K562 (cell line): ENCODE data around the gene CNOT6. TPM values are rescaled to one million over a fixed set of nuclear protein-coding genes. Genes with fewer than 3 reads are reported as not detected.
"Not testable (repeated sequence)": the region's sequence is repeated elsewhere in the genome, so short reads cannot be mapped to it uniquely, and the experiment has no call there.

ENCODE experiments used
- ATAC-seq: fragments of 200-7000 bp; cut with Tn5 transposase; 3 replicates; pipeline ENCODE4 v1.9.1; 2020; ENCODE audit warnings: moderate library complexity
- BruUV-seq: library from RNA; stranded (reverse); fragments of 400-500 nt; replicated peaks from 2 replicates; lab custom pipeline; 2021; lab: Mats Ljungman, UMichigan
- CTCF ChIA-PET: fragments of 300-600 bp; formaldehyde crosslinking; extraction: SDS; loops from one replicate; lab custom pipeline; 2021; ENCODE audit warnings: low intra/inter-chr PET ratio; lab: Yijun Ruan, JAX
- POLR2A ChIA-PET: fragments of 300-600, 350-650 bp; sonication (Branson Sonifier 250); formaldehyde crosslinking; extraction: SDS; loops from one replicate; lab custom pipeline; 2021; ENCODE audit warnings: antibody characterized with exemption, inconsistent platforms; lab: Yijun Ruan, JAX
- DNase-seq, 4 experiments: peaks; one replicate each; pipeline versions ENCODE4 v3.0.0 to v3.0.0-alpha.2; 2011 to 2018; ENCODE audit warnings: low spot score in 3 of 4, mixed read lengths in 3 of 4; ENCODE audit errors: extremely low read depth in 1 of 4
- FAIRE-seq: peaks from 2 replicates; lab custom pipeline; 2011; peaks lifted over from hg19 to GRCh38; lab: Jason Lieb, UNC
- H2AFZ ChIP-seq: 2 replicates; pipeline ENCODE4 v1.6.0; 2011; ENCODE audit warnings: low read depth, low read length, control low read depth, inconsistent platforms
- H3K27ac ChIP-seq: fragments of 200-600 bp; 3 replicates; pipeline ENCODE4 v1.8.0; 2011; ENCODE audit warnings: low read depth, mild to moderate bottlenecking, control low read depth, inconsistent platforms, low read length, moderate library complexity, mixed read lengths; ENCODE audit errors: extremely low read depth
- H3K27me3 ChIP-seq, 2 experiments: fragments of 300-600 bp in 1 of 2; 2 replicates in 1 of 2; 3 replicates in 1 of 2; pipeline versions ENCODE4 v1.6.0 to v1.8.0; 2011; ENCODE audit warnings: inconsistent platforms in 2 of 2, low read length in 2 of 2, mild to moderate bottlenecking in 1 of 2, mixed read lengths in 1 of 2, moderate library complexity in 1 of 2; ENCODE audit not compliant: control insufficient read depth in 2 of 2, insufficient read depth in 2 of 2
- H3K36me3 ChIP-seq: fragments of 300-600 bp; 3 replicates; pipeline ENCODE4 v1.8.0; 2011; ENCODE audit warnings: mild to moderate bottlenecking, low read length, inconsistent platforms; ENCODE audit not compliant: control insufficient read depth, insufficient read depth
- H3K4me1 ChIP-seq, 2 experiments: fragments of 200-600 bp in 1 of 2; replicated peaks in 1 of 2; 2 replicates in 1 of 2; 3 replicates in 1 of 2; pipeline versions ENCODE4 v1.5.1 to v1.8.0; 2011; ENCODE audit warnings: inconsistent platforms in 2 of 2, low read length in 2 of 2, mild to moderate bottlenecking in 1 of 2, mixed read lengths in 1 of 2, moderate library complexity in 1 of 2; ENCODE audit not compliant: control insufficient read depth in 2 of 2, insufficient read depth in 2 of 2
- H3K4me2 ChIP-seq: 2 replicates; pipeline ENCODE4 v1.6.1; 2011; ENCODE audit warnings: low read length, control low read depth, inconsistent platforms, mixed read lengths; ENCODE audit not compliant: insufficient read depth
- H3K4me3 ChIP-seq: fragments of 200-600 bp; sonication (generic), shearing (Covaris generic); 2 replicates; pipeline ENCODE4 v1.5.1; 2016; ENCODE audit warnings: control low read depth, inconsistent platforms
- H3K79me2 ChIP-seq: fragments of 200-600 bp; 3 replicates; pipeline ENCODE4 v1.8.0; 2011; ENCODE audit warnings: low read length, inconsistent platforms; ENCODE audit not compliant: control insufficient read depth, insufficient read depth
- H3K9ac ChIP-seq, 2 experiments: 2 replicates each; pipeline versions ENCODE4 v1.6.0 to v1.6.1; 2011; ENCODE audit warnings: low read depth in 2 of 2, low read length in 2 of 2, control low read depth in 1 of 2, inconsistent platforms in 1 of 2, mild to moderate bottlenecking in 1 of 2, mixed read lengths in 1 of 2; ENCODE audit not compliant: insufficient read depth in 1 of 2
- H3K9me1 ChIP-seq: one replicate; pipeline ENCODE4 v1.6.0; 2011; ENCODE audit warnings: inconsistent platforms, mild to moderate bottlenecking, low read length, moderate library complexity; ENCODE audit not compliant: control insufficient read depth, insufficient read depth
- H3K9me3 ChIP-seq: replicated peaks from 2 replicates; pipeline ENCODE4 v1.5.1; 2011; ENCODE audit warnings: low read depth, low read length, inconsistent platforms; ENCODE audit not compliant: control insufficient read depth, insufficient read depth
- H4K20me1 ChIP-seq: replicated peaks from 2 replicates; pipeline ENCODE4 v1.6.1; 2011; ENCODE audit warnings: low read length, inconsistent platforms, mixed read lengths; ENCODE audit not compliant: control insufficient read depth, insufficient read depth
- GABPB1 ChIP-seq: sonication (generic); formaldehyde crosslinking; IDR thresholded peaks from 2 replicates; pipeline ENCODE4 v1.8.0; 2022; ENCODE audit warnings: mild to moderate bottlenecking, missing genetic modification reagents
- RCOR1 ChIP-seq, 2 experiments: IDR thresholded peaks; 2 replicates each; pipeline ENCODE4 v1.6.1; 2012; ENCODE audit warnings: low read depth in 2 of 2, low read length in 2 of 2, borderline replicate concordance in 1 of 2, improper control_type of control experiment in 1 of 2
- ZNF384 ChIP-seq: IDR thresholded peaks from 2 replicates; pipeline ENCODE4 v1.6.1; 2012; ENCODE audit warnings: low read depth, low read length, improper control_type of control experiment
- WGBS: fragments of 100-300 bp; shearing (Covaris generic); methylation state at CpG from one replicate; pipeline ENCODE4 v1.1.6; 2016; ENCODE audit warnings: low coverage, mixed read lengths; ENCODE audit not compliant: insufficient coverage; ENCODE audit errors: missing lambda C conversion rate; 5-methylcytosine and 5-hydroxymethylcytosine counted together
- in situ Hi-C: fragments of 300-500 bp; cut with MboI; formaldehyde crosslinking; loops from 4 replicates; pipeline ENCODE4 v1.15.0; 2018; ENCODE audit warnings: inconsistent platforms, mixed read lengths
- intact Hi-C: fragments of 100-400 bp; cut with micrococcal nuclease; formaldehyde crosslinking; loops from 2 replicates; pipeline ENCODE4 v1.14.2; 2022
- polyA plus RNA-seq, 8 experiments: library from polyadenylated mRNA; depleted of rRNA in 4 of 8; stranded (reverse) in 5 of 8; unstranded in 3 of 8; fragments of >200 nt; fragmentation: Nextera tagmentation in 2 of 8; fragmentation: Illumina TruSeq in 1 of 8; extraction: Ambion mirVana in 2 of 8; extraction: Trizol in 1 of 8; gene quantifications; 2 replicates each; pipeline versions ENCODE4 v1.2.1 to v1.2.3, GENCODE V29; 2011 to 2014; ENCODE audit warnings: inconsistent platforms in 1 of 8, missing spikeins in 1 of 8
- total RNA-seq, 7 experiments: library from RNA; depleted of rRNA in 6 of 7; stranded (reverse); fragments of >200 nt in 6 of 7; fragmentation: Illumina TruSeq in 2 of 7; extraction: Trizol in 2 of 7; gene quantifications; 2 replicates each; pipeline versions ENCODE4 v1.2.1 to v1.2.3, GENCODE V29; 2011 to 2021; ENCODE audit warnings: low replicate concordance in 1 of 7

The CNOT6 gene
- total and polyA plus RNA-seq, 9 of the 15 experiments (the other 6 are each of a cell fraction or from before 2014, with no cell fraction given): 4.9 to 32.4 (median 14.0) TPM

- Histone ChIP-seq H3K4me2 (no peak overlapping the region), H3K27me3 (no peaks in the 10 kb centered on the region), H3K4me3 (no peak overlapping the region), H2AFZ (no peak overlapping the region), H3K36me3 (peaks cover 12% of the 10 kb centered on the region; the same call in 1 of the 3 replicates), H3K9me3 (no peaks in the 10 kb centered on the region), H3K27ac (no peak overlapping the region), H3K79me2 (peaks cover 83% of the 10 kb centered on the region), H3K4me1 (peaks cover 0 to 3% of the 10 kb centered on the region in 2 experiments; a peak in 1 of 5 replicates), H3K9me1 (peaks cover 5% of the 10 kb centered on the region), H3K9ac (no peak overlapping the region), H4K20me1 (peaks cover 15% of the 10 kb centered on the region)
- 94% methylated on average over 3 of the region's 3 CpGs for WGBS
- in situ Hi-C loops: no loop called here
- CTCF ChIA-PET: no interaction called here
- no TSS peak for BruUV-seq
- POLR2A ChIA-PET: interaction anchor here (1.0 kb wide), 1 partner anchor 29 kb away, joined by 3 read pairs; no protein-coding TSS in a partner anchor
- peak; percentile 39; the same call in 2 of the 3 replicates for ATAC-seq
- FAIRE-seq: no peak
- TF ChIP-seq RCOR1 (IDR thresholded peaks at IDR 0.05; ENCODE audit: borderline replicate concordance in 1 of 2, low read depth in 2 of 2, low read length in 2 of 2) (no peak), ZNF384 (no peak), GABPB1 (no peak)
- DNase-seq: no peak
- intact Hi-C loops: no loop called here
Observed at GRCh38 chr5:180515294-180515693, 21.1 kb downstream of the CNOT6 start.

DNA sequence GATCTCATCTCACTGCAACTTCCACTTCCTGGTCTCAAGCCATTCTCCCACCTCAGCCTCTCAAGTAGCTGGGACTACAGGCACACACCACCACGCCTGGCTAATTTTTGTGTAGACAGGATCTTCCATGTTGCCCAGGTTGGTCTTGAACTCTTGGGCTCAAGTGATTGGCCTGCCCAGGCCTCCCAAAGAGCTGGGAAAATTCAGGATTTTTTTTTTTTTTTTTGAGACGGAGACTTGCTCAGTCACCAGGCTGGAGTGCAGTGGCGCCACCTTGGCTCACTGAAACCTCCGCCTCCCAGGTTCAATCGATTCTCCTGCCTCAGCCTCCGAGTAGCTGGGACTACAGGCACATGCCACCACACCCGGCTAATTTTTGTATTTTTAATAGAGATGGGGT, 21.8 kb downstream of the CNOT6 start:
- peak; percentile 40; the same call in 1 of the 3 replicates for ATAC-seq
- Histone ChIP-seq H3K79me2 (peaks cover 79% of the 10 kb centered on the region), H4K20me1 (peaks cover 15% of the 10 kb centered on the region), H3K36me3 (peaks cover 12% of the 10 kb centered on the region; the same call in 1 of the 3 replicates)
- FAIRE-seq, in situ Hi-C loops, H3K9me3 ChIP-seq, H3K4me2 ChIP-seq, H3K4me3 ChIP-seq, H3K9ac ChIP-seq, H3K27me3 ChIP-seq, H2AFZ ChIP-seq, H3K27ac ChIP-seq, intact Hi-C loops, H3K4me1 ChIP-seq, DNase-seq, BruUV-seq, CTCF ChIA-PET, H3K9me1 ChIP-seq: not testable (repeated sequence)
- WGBS: 93% methylated on average over 7 of the region's 7 CpGs
- POLR2A ChIA-PET: interaction anchor here (1.0 kb wide), 1 partner anchor 29 kb away, joined by 3 read pairs; no protein-coding TSS in a partner anchor
